HL-60 (cell line): ENCODE measurements around the gene CSF2RB.

ENCODE experiments used
- CTCF ChIP-seq: IDR thresholded peaks from one replicate; pipeline ENCODE4 v1.5.1; 2011; ENCODE audit warnings: low read length, control low read depth, inconsistent platforms; ENCODE audit not compliant: insufficient read depth
- GABPA ChIP-seq: IDR thresholded peaks from 2 replicates; pipeline ENCODE4 v1.6.1; 2012; ENCODE audit warnings: low read depth
- POLR2AphosphoS5 ChIP-seq: IDR thresholded peaks from 2 replicates; pipeline ENCODE4 v1.6.1; 2012; ENCODE audit warnings: low read depth
- REST ChIP-seq: IDR thresholded peaks from 2 replicates; pipeline ENCODE4 v1.6.1; 2012; ENCODE audit warnings: low read depth; ENCODE audit not compliant: insufficient replicate concordance

DNA sequence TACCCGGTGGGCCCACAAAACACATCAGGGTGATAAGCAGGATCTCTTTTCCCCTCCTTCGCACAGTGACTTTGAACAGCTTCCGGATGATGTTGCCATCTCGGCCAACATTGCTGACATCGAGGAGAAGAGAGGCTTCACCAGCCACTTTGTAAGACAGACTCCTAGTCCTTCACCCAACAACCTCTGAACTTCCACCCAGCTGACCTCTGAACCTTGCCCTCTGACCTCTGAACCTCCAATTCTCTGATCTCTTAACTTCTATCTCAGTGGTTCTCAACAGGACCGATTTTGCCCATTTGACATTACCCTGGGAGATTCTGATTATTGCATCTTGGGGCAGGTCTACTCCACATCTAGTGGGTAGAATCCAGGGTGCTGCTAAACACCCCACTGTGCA, 49.4 kb upstream of the CSF2RB start:
- TF ChIP-seq CTCF = no peak
- no peak for TF ChIP-seq GABPA
- TF ChIP-seq POLR2AphosphoS5 = no peak
- no peak for TF ChIP-seq REST
